Right lobe of liver (tissue), 6 donors: ENCODE results near the gene A3GALT2. TPM values are rescaled to one million over a fixed set of nuclear protein-coding genes. Genes with fewer than 3 reads are reported as not detected.

Source experiments
- ATAC-seq, 4 donors: fragments of 200-7000 bp; cut with Tn5 transposase; one replicate each; pipeline ENCODE4 v1.9.1; 2020; ENCODE audit warnings: mild to moderate bottlenecking in 4 of 4, moderate library complexity in 4 of 4
- DNase-seq, 3 donors: peaks; one replicate each; pipeline ENCODE4 v3.0.0-alpha.2; 2020
- H3K27ac ChIP-seq, 3 donors: fragments of 200-600 bp; one replicate each; pipeline ENCODE4 v1.8.0; 2022
- H3K27me3 ChIP-seq, 2 donors: fragments of 200-600 bp; one replicate each; pipeline ENCODE4 v1.8.0; 2022
- H3K36me3 ChIP-seq, 4 donors: fragments of 200-600 bp; sonication (generic) in 1 of 4; one replicate each; pipeline versions ENCODE4 v1.5.1 to v1.8.0; 2017 to 2022; ENCODE audit warnings: control low read depth in 1 of 4
- H3K4me1 ChIP-seq, 4 donors: fragments of 200-600 bp; sonication (generic) in 1 of 4; one replicate each; pipeline versions ENCODE4 v1.5.1 to v1.8.0; 2017 to 2022; ENCODE audit warnings: control low read depth in 1 of 4
- H3K4me3 ChIP-seq, 3 donors: fragments of 200-600 bp; one replicate each; pipeline ENCODE4 v1.8.0; 2022
- H3K9me3 ChIP-seq, 4 donors: fragments of 200-600 bp; sonication (generic) in 1 of 4; one replicate each; pipeline versions ENCODE4 v1.5.1 to v1.8.0; 2017 to 2022; ENCODE audit warnings: control low read depth in 1 of 4
- CTCF ChIP-seq, 4 donors: fragments of 200-600 bp in 3 of 4; fragments of 450-650 bp in 1 of 4; IDR thresholded peaks; one replicate each; pipeline versions ENCODE4 v1.5.1 to v1.8.0; 2016 to 2022; ENCODE audit warnings: antibody characterized with exemption in 4 of 4, mild to moderate bottlenecking in 2 of 4
- POLR2A ChIP-seq: fragments of 450-650 bp; IDR thresholded peaks from one replicate; pipeline ENCODE4 v1.6.1; 2017; ENCODE audit warnings: antibody characterized with exemption, mild to moderate bottlenecking
- WGBS: methylation state at CpG from one replicate; pipeline ENCODE4 v1.1.6; 2018; ENCODE audit warnings: low coverage, low lambda C conversion rate; ENCODE audit not compliant: insufficient coverage; ENCODE audit errors: missing lambda C conversion rate; 5-methylcytosine and 5-hydroxymethylcytosine counted together
- intact Hi-C, 2 donors: fragments of 100-400 bp; cut with DNase I; formaldehyde crosslinking; loops; one replicate each; pipeline versions ENCODE4 v1.11.2 to v1.14.1; 2022
- total RNA-seq, 6 experiments: library from RNA; depleted of rRNA in 2 of 6; stranded (reverse); fragments of >200 nt in 2 of 6; fragmentation: NEBNext Ultra II Directional in 3 of 6; extraction: Animal tissue kit (Norgen Biotek cat#: 25700) in 3 of 6; gene quantifications; one replicate each; pipeline versions ENCODE4 v1.1.0 to v1.2.4, GENCODE V29; 2016 to 2023
- donor health status: DM: no; HTN: yes; CAD: no.
- donor health status: DM: no; HTN: no; CAD: no.
- donor health status: DM: no; HTN: no; CAD: no.
- donor health status: DM: no; HTN: yes; CAD: no.
- donor health status: DM: no; HTN: yes; CAD: no.

Gene A3GALT2
- total RNA-seq, 6 experiments from 2014 or later = not detected

GRCh38 chr1:33339413-33339812 is 18.5 kb upstream of the A3GALT2 start:
- no peak overlapping the region for H3K4me3 ChIP-seq
- no CpG with 5 or more reads among the region's 2 CpGs for WGBS
- peaks cover 0 to 3% (median 0%) of the 10 kb centered on the region in 4 donors for H3K36me3 ChIP-seq
- ATAC-seq (peak in 3 of 4 donors; percentile 4 to 6 (median 4)), DNase-seq (no peak)
- H3K4me1 ChIP-seq = peaks cover under 1 to 96% (median 51%) of the 10 kb centered on the region in 4 donors
- no peak for TF ChIP-seq POLR2A
- peak in 2 of 4 donors; percentile 21 to 22 for TF ChIP-seq CTCF (IDR thresholded peaks at IDR 0.05)
- no peaks in the 10 kb centered on the region for H3K27me3 ChIP-seq
- intact Hi-C loops = no loop called here
- H3K27ac ChIP-seq = peak overlapping the region; percentile 69 to 97 (median 82)
- H3K9me3 ChIP-seq = no peaks in the 10 kb centered on the region

GRCh38 chr1:33338440-33339211 is 17.7 kb upstream of the A3GALT2 start:
- TF ChIP-seq CTCF (IDR thresholded peaks at IDR 0.05) (no peak), POLR2A (peak; percentile 75)
- Histone ChIP-seq H3K4me3 (no peak overlapping the region), H3K27ac (peak overlapping the region; percentile 69 to 97 (median 82)), H3K4me1 (peaks cover 2 to 96% (median 44%) of the 10 kb centered on the region in 4 donors), H3K36me3 (peaks cover 0 to 3% (median 0%) of the 10 kb centered on the region in 4 donors), H3K9me3 (no peaks in the 10 kb centered on the region), H3K27me3 (no peaks in the 10 kb centered on the region)
- ATAC-seq (peak; percentile 22 to 60 (median 26)), DNase-seq (no peak)
- 14% methylated on average over 12 of the region's 14 CpGs for WGBS
- intact Hi-C loops = no loop called here

- H3K27ac ChIP-seq = peak overlapping the region; percentile 69 to 97 (median 82)
- intact Hi-C loops = no loop called here
- H3K36me3 ChIP-seq = peaks cover 0 to 9% (median 0%) of the 10 kb centered on the region in 4 donors
- ATAC-seq = no peak
- no peak overlapping the region for H3K4me3 ChIP-seq
- peaks cover 2 to 96% (median 44%) of the 10 kb centered on the region in 4 donors for H3K4me1 ChIP-seq
- WGBS = 0% methylated on average over 1 of the region's 1 CpG
- no peaks in the 10 kb centered on the region for H3K9me3 ChIP-seq
- no peak for DNase-seq
- TF ChIP-seq POLR2A (no peak), CTCF (IDR thresholded peaks at IDR 0.05) (no peak)
- H3K27me3 ChIP-seq = no peaks in the 10 kb centered on the region
Measured at GRCh38 chr1:33338048-33338439, 17.1 kb upstream of the A3GALT2 start.

GRCh38 chr1:33337441-33337840 is 16.5 kb upstream of the A3GALT2 start:
- Histone ChIP-seq H3K27ac (peak overlapping the region; percentile 69 to 97 (median 82)), H3K36me3 (peaks cover 0 to 12% (median under 1%) of the 10 kb centered on the region in 4 donors), H3K9me3 (no peaks in the 10 kb centered on the region), H3K4me3 (no peak overlapping the region), H3K27me3 (no peaks in the 10 kb centered on the region), H3K4me1 (peaks cover 2 to 96% (median 41%) of the 10 kb centered on the region in 4 donors)
- TF ChIP-seq CTCF (IDR thresholded peaks at IDR 0.05) (no peak), POLR2A (no peak)
- DNase-seq (no peak), ATAC-seq (no peak)
- WGBS = 59% methylated on average over 5 of the region's 6 CpGs
- intact Hi-C loops = no loop called here
